Measurements from ENCODE around the gene CPA1. TPM values are rescaled to one million over a fixed set of nuclear protein-coding genes. Genes with fewer than 3 reads are reported as not detected.

The CPA1 gene
- total and polyA plus RNA-seq, 2 of the 13 experiments (the other 11 are each of a cell fraction or from before 2014, with no cell fraction given), result 0.20 to 0.58 TPM

- no peak for TF ChIP-seq MTF2 (CRISPR knock-in tag; IDR thresholded peaks at IDR 0.05; ENCODE audit: borderline replicate concordance)
- TF ChIP-seq, protein P1, sequence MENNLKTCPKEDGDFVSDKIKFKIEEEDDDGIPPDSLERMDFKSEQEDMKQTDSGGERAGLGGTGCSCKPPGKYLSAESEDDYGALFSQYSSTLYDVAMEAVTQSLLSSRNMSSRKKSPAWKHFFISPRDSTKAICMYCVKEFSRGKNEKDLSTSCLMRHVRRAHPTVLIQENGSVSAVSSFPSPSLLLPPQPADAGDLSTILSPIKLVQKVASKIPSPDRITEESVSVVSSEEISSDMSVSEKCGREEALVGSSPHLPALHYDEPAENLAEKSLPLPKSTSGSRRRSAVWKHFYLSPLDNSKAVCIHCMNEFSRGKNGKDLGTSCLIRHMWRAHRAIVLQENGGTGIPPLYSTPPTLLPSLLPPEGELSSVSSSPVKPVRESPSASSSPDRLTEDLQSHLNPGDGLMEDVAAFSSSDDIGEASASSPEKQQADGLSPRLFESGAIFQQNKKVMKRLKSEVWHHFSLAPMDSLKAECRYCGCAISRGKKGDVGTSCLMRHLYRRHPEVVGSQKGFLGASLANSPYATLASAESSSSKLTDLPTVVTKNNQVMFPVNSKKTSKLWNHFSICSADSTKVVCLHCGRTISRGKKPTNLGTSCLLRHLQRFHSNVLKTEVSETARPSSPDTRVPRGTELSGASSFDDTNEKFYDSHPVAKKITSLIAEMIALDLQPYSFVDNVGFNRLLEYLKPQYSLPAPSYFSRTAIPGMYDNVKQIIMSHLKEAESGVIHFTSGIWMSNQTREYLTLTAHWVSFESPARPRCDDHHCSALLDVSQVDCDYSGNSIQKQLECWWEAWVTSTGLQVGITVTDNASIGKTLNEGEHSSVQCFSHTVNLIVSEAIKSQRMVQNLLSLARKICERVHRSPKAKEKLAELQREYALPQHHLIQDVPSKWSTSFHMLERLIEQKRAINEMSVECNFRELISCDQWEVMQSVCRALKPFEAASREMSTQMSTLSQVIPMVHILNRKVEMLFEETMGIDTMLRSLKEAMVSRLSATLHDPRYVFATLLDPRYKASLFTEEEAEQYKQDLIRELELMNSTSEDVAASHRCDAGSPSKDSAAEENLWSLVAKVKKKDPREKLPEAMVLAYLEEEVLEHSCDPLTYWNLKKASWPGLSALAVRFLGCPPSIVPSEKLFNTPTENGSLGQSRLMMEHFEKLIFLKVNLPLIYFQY (CRISPR knock-in tag; IDR thresholded peaks at IDR 0.05; ENCODE audit: borderline replicate concordance), result no peak
- TF ChIP-seq, protein P2, sequence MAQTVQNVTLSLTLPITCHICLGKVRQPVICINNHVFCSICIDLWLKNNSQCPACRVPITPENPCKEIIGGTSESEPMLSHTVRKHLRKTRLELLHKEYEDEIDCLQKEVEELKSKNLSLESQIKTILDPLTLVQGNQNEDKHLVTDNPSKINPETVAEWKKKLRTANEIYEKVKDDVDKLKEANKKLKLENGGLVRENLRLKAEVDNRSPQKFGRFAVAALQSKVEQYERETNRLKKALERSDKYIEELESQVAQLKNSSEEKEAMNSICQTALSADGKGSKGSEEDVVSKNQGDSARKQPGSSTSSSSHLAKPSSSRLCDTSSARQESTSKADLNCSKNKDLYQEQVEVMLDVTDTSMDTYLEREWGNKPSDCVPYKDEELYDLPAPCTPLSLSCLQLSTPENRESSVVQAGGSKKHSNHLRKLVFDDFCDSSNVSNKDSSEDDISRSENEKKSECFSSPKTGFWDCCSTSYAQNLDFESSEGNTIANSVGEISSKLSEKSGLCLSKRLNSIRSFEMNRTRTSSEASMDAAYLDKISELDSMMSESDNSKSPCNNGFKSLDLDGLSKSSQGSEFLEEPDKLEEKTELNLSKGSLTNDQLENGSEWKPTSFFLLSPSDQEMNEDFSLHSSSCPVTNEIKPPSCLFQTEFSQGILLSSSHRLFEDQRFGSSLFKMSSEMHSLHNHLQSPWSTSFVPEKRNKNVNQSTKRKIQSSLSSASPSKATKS (CRISPR knock-in tag; IDR thresholded peaks at IDR 0.05), result no peak
- no peak for TF ChIP-seq PLRG1 (conservative IDR thresholded peaks at IDR 0.05)
- TF ChIP-seq, protein P3, sequence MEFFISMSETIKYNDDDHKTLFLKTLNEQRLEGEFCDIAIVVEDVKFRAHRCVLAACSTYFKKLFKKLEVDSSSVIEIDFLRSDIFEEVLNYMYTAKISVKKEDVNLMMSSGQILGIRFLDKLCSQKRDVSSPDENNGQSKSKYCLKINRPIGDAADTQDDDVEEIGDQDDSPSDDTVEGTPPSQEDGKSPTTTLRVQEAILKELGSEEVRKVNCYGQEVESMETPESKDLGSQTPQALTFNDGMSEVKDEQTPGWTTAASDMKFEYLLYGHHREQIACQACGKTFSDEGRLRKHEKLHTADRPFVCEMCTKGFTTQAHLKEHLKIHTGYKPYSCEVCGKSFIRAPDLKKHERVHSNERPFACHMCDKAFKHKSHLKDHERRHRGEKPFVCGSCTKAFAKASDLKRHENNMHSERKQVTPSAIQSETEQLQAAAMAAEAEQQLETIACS (CRISPR knock-in tag; IDR thresholded peaks at IDR 0.05), result no peak
- TF ChIP-seq CAMTA2 (CRISPR knock-in tag; IDR thresholded peaks at IDR 0.05; ENCODE audit: borderline replicate concordance), result no peak
- no peak for TF ChIP-seq SIX4 (CRISPR knock-in tag; IDR thresholded peaks at IDR 0.05)
- TF ChIP-seq, protein P4, sequence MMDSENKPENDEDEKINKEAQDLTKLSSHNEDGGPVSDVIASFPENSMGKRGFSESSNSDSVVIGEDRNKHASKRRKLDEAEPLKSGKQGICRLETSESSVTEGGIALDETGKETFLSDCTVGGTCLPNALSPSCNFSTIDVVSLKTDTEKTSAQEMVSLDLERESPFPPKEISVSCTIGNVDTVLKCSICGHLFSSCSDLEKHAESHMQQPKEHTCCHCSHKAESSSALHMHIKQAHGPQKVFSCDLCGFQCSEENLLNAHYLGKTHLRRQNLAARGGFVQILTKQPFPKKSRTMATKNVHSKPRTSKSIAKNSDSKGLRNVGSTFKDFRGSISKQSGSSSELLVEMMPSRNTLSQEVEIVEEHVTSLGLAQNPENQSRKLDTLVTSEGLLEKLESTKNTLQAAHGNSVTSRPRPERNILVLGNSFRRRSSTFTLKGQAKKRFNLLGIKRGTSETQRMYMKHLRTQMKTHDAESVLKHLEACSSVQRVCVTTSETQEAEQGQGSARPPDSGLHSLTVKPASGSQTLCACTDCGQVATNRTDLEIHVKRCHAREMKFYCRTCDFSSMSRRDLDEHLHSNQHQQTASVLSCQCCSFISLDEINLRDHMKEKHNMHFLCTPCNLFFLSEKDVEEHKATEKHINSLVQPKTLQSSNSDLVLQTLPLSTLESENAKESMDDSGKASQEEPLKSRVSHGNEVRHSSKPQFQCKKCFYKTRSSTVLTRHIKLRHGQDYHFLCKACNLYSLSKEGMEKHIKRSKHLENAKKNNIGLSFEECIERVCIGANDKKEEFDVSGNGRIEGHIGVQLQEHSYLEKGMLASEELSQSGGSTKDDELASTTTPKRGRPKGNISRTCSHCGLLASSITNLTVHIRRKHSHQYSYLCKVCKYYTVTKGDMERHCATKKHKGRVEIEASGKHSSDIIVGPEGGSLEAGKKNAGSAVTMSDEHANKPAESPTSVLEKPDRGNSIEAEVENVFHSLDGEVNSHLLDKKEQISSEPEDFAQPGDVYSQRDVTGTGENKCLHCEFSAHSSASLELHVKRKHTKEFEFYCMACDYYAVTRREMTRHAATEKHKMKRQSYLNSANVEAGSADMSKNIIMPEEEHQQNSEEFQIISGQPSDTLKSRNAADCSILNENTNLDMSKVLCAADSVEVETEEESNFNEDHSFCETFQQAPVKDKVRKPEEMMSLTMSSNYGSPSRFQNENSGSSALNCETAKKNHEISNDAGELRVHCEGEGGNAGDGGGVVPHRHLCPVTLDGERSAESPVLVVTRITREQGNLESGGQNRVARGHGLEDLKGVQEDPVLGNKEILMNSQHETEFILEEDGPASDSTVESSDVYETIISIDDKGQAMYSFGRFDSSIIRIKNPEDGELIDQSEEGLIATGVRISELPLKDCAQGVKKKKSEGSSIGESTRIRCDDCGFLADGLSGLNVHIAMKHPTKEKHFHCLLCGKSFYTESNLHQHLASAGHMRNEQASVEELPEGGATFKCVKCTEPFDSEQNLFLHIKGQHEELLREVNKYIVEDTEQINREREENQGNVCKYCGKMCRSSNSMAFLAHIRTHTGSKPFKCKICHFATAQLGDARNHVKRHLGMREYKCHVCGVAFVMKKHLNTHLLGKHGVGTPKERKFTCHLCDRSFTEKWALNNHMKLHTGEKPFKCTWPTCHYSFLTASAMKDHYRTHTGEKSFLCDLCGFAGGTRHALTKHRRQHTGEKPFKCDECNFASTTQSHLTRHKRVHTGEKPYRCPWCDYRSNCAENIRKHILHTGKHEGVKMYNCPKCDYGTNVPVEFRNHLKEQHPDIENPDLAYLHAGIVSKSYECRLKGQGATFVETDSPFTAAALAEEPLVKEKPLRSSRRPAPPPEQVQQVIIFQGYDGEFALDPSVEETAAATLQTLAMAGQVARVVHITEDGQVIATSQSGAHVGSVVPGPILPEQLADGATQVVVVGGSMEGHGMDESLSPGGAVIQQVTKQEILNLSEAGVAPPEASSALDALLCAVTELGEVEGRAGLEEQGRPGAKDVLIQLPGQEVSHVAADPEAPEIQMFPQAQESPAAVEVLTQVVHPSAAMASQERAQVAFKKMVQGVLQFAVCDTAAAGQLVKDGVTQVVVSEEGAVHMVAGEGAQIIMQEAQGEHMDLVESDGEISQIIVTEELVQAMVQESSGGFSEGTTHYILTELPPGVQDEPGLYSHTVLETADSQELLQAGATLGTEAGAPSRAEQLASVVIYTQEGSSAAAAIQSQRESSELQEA (CRISPR knock-in tag; IDR thresholded peaks at IDR 0.05; ENCODE audit: not compliant biosample characterization), result no peak
- no peak for TF ChIP-seq TFDP2 (CRISPR knock-in tag; IDR thresholded peaks at IDR 0.05)
These were observed 23.2 kb upstream of the CPA1 start (continued) for GRCh38 chr7:130356876-130357611.
